CD14-positive monocyte (primary cell): ENCODE results near the gene GNG4. TPM values are rescaled to one million over a fixed set of nuclear protein-coding genes. Genes with fewer than 3 reads are reported as not detected.

Experiments used
- DNase-seq, 3 donors: peaks; one replicate each; pipeline ENCODE4 v3.0.0-alpha.2; 2011 to 2022
- H2AFZ ChIP-seq: 2 replicates; pipeline ENCODE4 v1.6.0; 2012; ENCODE audit warnings: mild to moderate bottlenecking, low read depth, low read length, inconsistent platforms; ENCODE audit not compliant: insufficient read depth, poor library complexity, severe bottlenecking
- H3K27ac ChIP-seq, 2 donors: 1 replicate in 1 of 2; 2 replicates in 1 of 2; pipeline ENCODE4 v1.5.1; 2012 to 2013; ENCODE audit warnings: low read length in 2 of 2, control low read depth in 1 of 2, inconsistent platforms in 1 of 2, low read depth in 1 of 2, mild to moderate bottlenecking in 1 of 2
- H3K27me3 ChIP-seq, 2 donors: one replicate each; pipeline versions ENCODE4 v1.6.0 to v1.6.1; 2011 to 2013; ENCODE audit warnings: low read length in 2 of 2; ENCODE audit not compliant: control insufficient read depth in 2 of 2, insufficient read depth in 2 of 2
- H3K36me3 ChIP-seq, 2 donors: replicated peaks in 1 of 2; 1 replicate in 1 of 2; 2 replicates in 1 of 2; pipeline versions ENCODE4 v1.5.1 to v1.6.1; 2012 to 2013; ENCODE audit warnings: low read length in 2 of 2, control low read depth in 1 of 2, inconsistent platforms in 1 of 2, mild to moderate bottlenecking in 1 of 2; ENCODE audit not compliant: insufficient read depth in 2 of 2, control insufficient read depth in 1 of 2
- H3K4me1 ChIP-seq, 2 donors: 1 replicate in 1 of 2; 2 replicates in 1 of 2; pipeline versions ENCODE4 v1.5.1 to v1.6.1; 2012 to 2013; ENCODE audit warnings: low read length in 2 of 2, control low read depth in 1 of 2, inconsistent platforms in 1 of 2, mild to moderate bottlenecking in 1 of 2, moderate library complexity in 1 of 2; ENCODE audit not compliant: insufficient read depth in 2 of 2, control insufficient read depth in 1 of 2
- H3K4me2 ChIP-seq: replicated peaks from 2 replicates; pipeline ENCODE3; 2012; ENCODE audit warnings: low read length, moderate library complexity, mild to moderate bottlenecking; ENCODE audit not compliant: poor library complexity, severe bottlenecking; ENCODE audit errors: extremely low read depth
- H3K4me3 ChIP-seq, 3 experiments: fragments of 200-600 bp in 1 of 3; sonication (generic) in 1 of 3; replicated peaks in 1 of 3; 1 replicate in 2 of 3; 2 replicates in 1 of 3; pipeline ENCODE4 v1.5.1; 2011 to 2013; ENCODE audit warnings: low read length in 3 of 3, mild to moderate bottlenecking in 3 of 3, control low read depth in 2 of 3, low read depth in 2 of 3, inconsistent platforms in 1 of 3, moderate library complexity in 1 of 3
- H3K79me2 ChIP-seq: 2 replicates; pipeline ENCODE4 v1.6.0; 2012; ENCODE audit warnings: mild to moderate bottlenecking, control low read depth, inconsistent platforms, low read length, moderate library complexity; ENCODE audit not compliant: insufficient read depth
- H3K9ac ChIP-seq: 2 replicates; pipeline ENCODE4 v1.6.0; 2017; ENCODE audit warnings: low read length, mild to moderate bottlenecking; ENCODE audit not compliant: insufficient read depth, poor library complexity, severe bottlenecking
- H3K9me3 ChIP-seq, 2 donors: replicated peaks in 1 of 2; 1 replicate in 1 of 2; 2 replicates in 1 of 2; pipeline versions ENCODE4 v1.5.1 to v1.6.1; 2012 to 2013; ENCODE audit warnings: low read length in 2 of 2, control low read depth in 1 of 2; ENCODE audit not compliant: control insufficient read depth in 1 of 2, insufficient read depth in 1 of 2
- H4K20me1 ChIP-seq: 2 replicates; pipeline ENCODE4 v1.6.0; 2012; ENCODE audit warnings: mild to moderate bottlenecking, low read length, control low read depth, moderate library complexity; ENCODE audit not compliant: insufficient read depth
- H3K27ac Mint-ChIP-seq, 7 donors: one replicate each; pipeline ENCODE4 v1.8.0; 2020; ENCODE audit warnings: mild to moderate bottlenecking in 7 of 7, mixed read lengths in 7 of 7, moderate library complexity in 6 of 7, inconsistent platforms in 2 of 7
- H3K27me3 Mint-ChIP-seq, 3 donors: one replicate each; pipeline ENCODE4 v1.8.0; 2021 to 2022; ENCODE audit warnings: low read depth in 3 of 3, mild to moderate bottlenecking in 3 of 3, mixed read lengths in 3 of 3, moderate library complexity in 3 of 3, inconsistent platforms in 1 of 3
- H3K36me3 Mint-ChIP-seq, 2 donors: one replicate each; pipeline ENCODE4 v1.8.0; 2020; ENCODE audit warnings: mixed read lengths in 2 of 2, inconsistent platforms in 1 of 2, mild to moderate bottlenecking in 1 of 2
- H3K4me1 Mint-ChIP-seq: one replicate; pipeline ENCODE4 v1.8.0; 2020; ENCODE audit warnings: mild to moderate bottlenecking, mixed read lengths
- H3K4me3 Mint-ChIP-seq, 2 donors: one replicate each; pipeline ENCODE4 v1.8.0; 2020; ENCODE audit warnings: mild to moderate bottlenecking in 2 of 2, mixed read lengths in 2 of 2, moderate library complexity in 1 of 2
- H3K9me3 Mint-ChIP-seq, 7 donors: one replicate each; pipeline ENCODE4 v1.8.0; 2020 to 2022; ENCODE audit warnings: mixed read lengths in 7 of 7, mild to moderate bottlenecking in 6 of 7, moderate library complexity in 6 of 7, inconsistent platforms in 2 of 7
- WGBS: methylation state at CpG from one replicate; pipeline ENCODE4 v1.1.5; 2013; ENCODE audit warnings: missing lambda C conversion rate; ENCODE audit not compliant: insufficient coverage; 5-methylcytosine and 5-hydroxymethylcytosine counted together
- intact Hi-C, 2 donors: fragments of 100-400 bp; cut with micrococcal nuclease; formaldehyde crosslinking; loops; one replicate each; pipeline versions ENCODE4 v1.15.0 to v1.15.1; 2023
- polyA plus RNA-seq, 3 donors: library from polyadenylated mRNA; depleted of rRNA in 1 of 3; unstranded in 2 of 3; stranded (reverse) in 1 of 3; fragments of 300-500 nt in 2 of 3; fragments of >200 nt in 1 of 3; fragmentation: Illumina TruSeq in 2 of 3; gene quantifications; 1 replicate in 2 of 3; 2 replicates in 1 of 3; pipeline ENCODE4 v1.2.3, GENCODE V29; 2012 to 2021
- TF ChIP-seq, protein P1 (sequence below): fragments of 200-600 bp; IDR thresholded peaks from one replicate; pipeline ENCODE4 v1.8.0; 2022; ENCODE audit warnings: antibody characterized with exemption, mild to moderate bottlenecking

Gene GNG4
- polyA plus RNA-seq, 3 donors = not detected

DNA sequence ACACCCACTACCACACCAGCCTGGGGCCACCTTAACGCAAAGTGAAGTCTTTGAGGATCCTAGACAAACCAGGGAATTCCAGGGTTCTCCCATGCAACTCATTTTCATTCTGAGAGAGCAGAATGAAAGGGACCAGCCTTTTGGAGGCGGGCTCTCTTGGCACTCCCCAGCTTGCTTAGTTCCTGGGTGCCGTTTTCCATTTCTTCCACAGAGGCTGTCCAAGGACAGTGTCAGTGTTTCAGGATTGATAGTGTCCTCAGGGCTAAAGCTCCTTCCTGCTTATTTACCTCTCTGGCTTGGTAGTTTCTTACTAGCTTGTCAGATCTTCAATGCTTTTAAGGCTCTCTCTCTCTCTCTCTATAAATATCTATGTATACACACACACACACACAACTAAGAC is 30.1 kb upstream of the GNG4 start:
- no peak for DNase-seq
- intact Hi-C loops = no loop called here

DNA sequence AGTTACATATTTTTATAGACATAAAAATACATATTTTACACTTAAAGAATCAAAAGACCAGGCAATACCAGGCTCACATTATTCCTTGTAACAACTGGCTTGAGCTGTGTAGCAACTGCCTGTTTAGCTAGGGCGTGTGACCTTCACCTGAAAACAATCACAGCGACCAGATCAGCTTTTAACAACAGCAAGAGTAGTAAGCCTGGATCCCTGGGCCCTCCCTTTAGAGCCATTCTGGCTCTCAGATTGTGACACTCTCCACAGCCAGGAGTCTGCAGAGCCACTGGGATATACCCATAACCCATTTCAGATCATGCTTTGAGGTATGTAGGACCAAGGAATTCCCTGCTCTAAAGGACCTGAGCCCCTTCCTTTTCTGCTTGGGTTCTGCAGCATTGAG is 29.4 kb upstream of the GNG4 start:
- peaks cover 96% of the 10 kb centered on the region in 2 donors for H3K36me3 ChIP-seq

More for the DNA sequence above, 30.1 kb upstream of the GNG4 start:
- H3K4me3 Mint-ChIP-seq = no peak overlapping the region
- peaks cover 0 to 7% (median 1%) of the 10 kb centered on the region in 7 donors for H3K9me3 Mint-ChIP-seq
- Histone ChIP-seq H3K27ac (peak overlapping the region in 1 of 2 donors; percentile 32), H3K9me3 (peaks cover 4 to 9% of the 10 kb centered on the region in 2 donors), H4K20me1 (peaks cover 82% of the 10 kb centered on the region), H2AFZ (no peak overlapping the region), H3K27me3 (no peaks in the 10 kb centered on the region), H3K4me2 (no peak overlapping the region), H3K36me3 (peaks cover 96% of the 10 kb centered on the region in 2 donors), H3K9ac (no peak overlapping the region), H3K4me3 (no peak overlapping the region), H3K4me1 (no peaks in the 10 kb centered on the region), H3K79me2 (peaks cover 9% of the 10 kb centered on the region)
- TF ChIP-seq, protein P1, sequence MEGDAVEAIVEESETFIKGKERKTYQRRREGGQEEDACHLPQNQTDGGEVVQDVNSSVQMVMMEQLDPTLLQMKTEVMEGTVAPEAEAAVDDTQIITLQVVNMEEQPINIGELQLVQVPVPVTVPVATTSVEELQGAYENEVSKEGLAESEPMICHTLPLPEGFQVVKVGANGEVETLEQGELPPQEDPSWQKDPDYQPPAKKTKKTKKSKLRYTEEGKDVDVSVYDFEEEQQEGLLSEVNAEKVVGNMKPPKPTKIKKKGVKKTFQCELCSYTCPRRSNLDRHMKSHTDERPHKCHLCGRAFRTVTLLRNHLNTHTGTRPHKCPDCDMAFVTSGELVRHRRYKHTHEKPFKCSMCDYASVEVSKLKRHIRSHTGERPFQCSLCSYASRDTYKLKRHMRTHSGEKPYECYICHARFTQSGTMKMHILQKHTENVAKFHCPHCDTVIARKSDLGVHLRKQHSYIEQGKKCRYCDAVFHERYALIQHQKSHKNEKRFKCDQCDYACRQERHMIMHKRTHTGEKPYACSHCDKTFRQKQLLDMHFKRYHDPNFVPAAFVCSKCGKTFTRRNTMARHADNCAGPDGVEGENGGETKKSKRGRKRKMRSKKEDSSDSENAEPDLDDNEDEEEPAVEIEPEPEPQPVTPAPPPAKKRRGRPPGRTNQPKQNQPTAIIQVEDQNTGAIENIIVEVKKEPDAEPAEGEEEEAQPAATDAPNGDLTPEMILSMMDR = no peak
- 83% methylated on average over 1 of the region's 3 CpGs for WGBS
- no peaks in the 10 kb centered on the region for H3K27me3 Mint-ChIP-seq
- H3K4me1 Mint-ChIP-seq = no peaks in the 10 kb centered on the region
- H3K36me3 Mint-ChIP-seq = peaks cover 72 to 85% of the 10 kb centered on the region in 2 donors
- peak overlapping the region in 4 of 7 donors; percentile 23 to 75 (median 36) for H3K27ac Mint-ChIP-seq

More for the DNA sequence above, 29.4 kb upstream of the GNG4 start:
- Mint-ChIP-seq H3K27ac (peak overlapping the region in 1 of 7 donors; percentile 18), H3K9me3 (peaks cover 0 to 7% (median 1%) of the 10 kb centered on the region in 7 donors), H3K4me1 (no peaks in the 10 kb centered on the region), H3K27me3 (no peaks in the 10 kb centered on the region), H3K4me3 (no peak overlapping the region), H3K36me3 (peaks cover 69 to 85% of the 10 kb centered on the region in 2 donors)
- Histone ChIP-seq H3K27ac (peak overlapping the region in 1 of 2 donors; percentile 32), H3K4me1 (no peaks in the 10 kb centered on the region), H3K4me3 (no peak overlapping the region), H2AFZ (no peak overlapping the region), H4K20me1 (peaks cover 82% of the 10 kb centered on the region), H3K9me3 (peaks cover 4 to 11% of the 10 kb centered on the region in 2 donors), H3K4me2 (no peak overlapping the region), H3K9ac (no peak overlapping the region), H3K79me2 (peaks cover 9% of the 10 kb centered on the region), H3K27me3 (no peaks in the 10 kb centered on the region)
- 92% methylated on average over 2 of the region's 2 CpGs for WGBS
- TF ChIP-seq, protein P1 = no peak
- intact Hi-C loops = no loop called here
- DNase-seq = no peak
